Mesothelial cell of epicardium (in vitro differentiated cells): ENCODE data around the gene CSTPP1. TPM values are rescaled to one million over a fixed set of nuclear protein-coding genes. Genes with fewer than 3 reads are reported as not detected.

Source experiments
- DNase-seq, 2 experiments: peaks; one replicate each; pipeline ENCODE4 v3.0.0; 2021; ENCODE audit warnings: low spot score in 2 of 2; ENCODE audit not compliant: unreplicated experiment in 2 of 2
- H3K27ac Mint-ChIP-seq: 2 replicates; pipeline ENCODE4 v1.8.0; 2021; ENCODE audit warnings: mixed read lengths
- H3K27me3 Mint-ChIP-seq: 2 replicates; pipeline ENCODE4 v1.8.0; 2021; ENCODE audit warnings: low read depth, mixed read lengths
- H3K36me3 Mint-ChIP-seq: 2 replicates; pipeline ENCODE4 v1.8.0; 2021; ENCODE audit warnings: mixed read lengths
- H3K4me1 Mint-ChIP-seq: 2 replicates; pipeline ENCODE4 v1.8.0; 2021; ENCODE audit warnings: mixed read lengths
- H3K4me3 Mint-ChIP-seq: 2 replicates; pipeline ENCODE4 v1.8.0; 2021; ENCODE audit warnings: mild to moderate bottlenecking, moderate library complexity, mixed read lengths
- H3K9me3 Mint-ChIP-seq: 2 replicates; pipeline ENCODE4 v1.8.0; 2021; ENCODE audit warnings: mixed read lengths
- total RNA-seq: library from RNA; stranded (reverse); gene quantifications from 3 replicates; pipeline ENCODE4 v1.2.1, GENCODE V29; 2021
- TF ChIP-seq, protein P1 (sequence below): fragments of 200-600 bp; sonication (generic); IDR thresholded peaks from one replicate; pipeline ENCODE4 v1.5.0; 2021; ENCODE audit warnings: antibody characterized with exemption; ENCODE audit not compliant: unreplicated experiment

The CSTPP1 gene
- total RNA-seq, 1 donor from 2014 or later, result 44.0 TPM

DNA sequence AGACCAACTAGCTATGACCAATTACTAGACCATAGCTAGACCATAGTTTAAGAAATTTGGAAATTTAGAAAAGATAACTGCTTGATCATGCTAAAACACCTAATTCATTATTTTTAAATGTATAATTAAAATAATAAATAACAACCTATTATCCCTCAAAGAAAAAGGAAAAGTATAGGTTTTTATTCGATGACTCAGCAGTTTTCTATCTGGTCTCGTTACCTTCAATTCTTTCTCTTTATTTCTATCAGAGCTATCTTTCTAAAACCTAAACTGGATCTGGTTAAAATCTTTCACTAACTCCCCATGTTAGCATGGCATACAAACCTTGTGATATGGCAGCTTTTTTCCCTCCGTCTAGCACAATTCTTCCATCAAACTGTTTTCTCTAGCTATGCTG, 27.3 kb downstream of the CSTPP1 start:
- Mint-ChIP-seq H3K36me3 (peaks cover 40% of the 10 kb centered on the region), H3K4me3 (no peak overlapping the region), H3K27me3 (no peaks in the 10 kb centered on the region), H3K27ac (no peak overlapping the region), H3K9me3 (peaks cover 22% of the 10 kb centered on the region), H3K4me1 (no peaks in the 10 kb centered on the region)
- TF ChIP-seq, protein P1, sequence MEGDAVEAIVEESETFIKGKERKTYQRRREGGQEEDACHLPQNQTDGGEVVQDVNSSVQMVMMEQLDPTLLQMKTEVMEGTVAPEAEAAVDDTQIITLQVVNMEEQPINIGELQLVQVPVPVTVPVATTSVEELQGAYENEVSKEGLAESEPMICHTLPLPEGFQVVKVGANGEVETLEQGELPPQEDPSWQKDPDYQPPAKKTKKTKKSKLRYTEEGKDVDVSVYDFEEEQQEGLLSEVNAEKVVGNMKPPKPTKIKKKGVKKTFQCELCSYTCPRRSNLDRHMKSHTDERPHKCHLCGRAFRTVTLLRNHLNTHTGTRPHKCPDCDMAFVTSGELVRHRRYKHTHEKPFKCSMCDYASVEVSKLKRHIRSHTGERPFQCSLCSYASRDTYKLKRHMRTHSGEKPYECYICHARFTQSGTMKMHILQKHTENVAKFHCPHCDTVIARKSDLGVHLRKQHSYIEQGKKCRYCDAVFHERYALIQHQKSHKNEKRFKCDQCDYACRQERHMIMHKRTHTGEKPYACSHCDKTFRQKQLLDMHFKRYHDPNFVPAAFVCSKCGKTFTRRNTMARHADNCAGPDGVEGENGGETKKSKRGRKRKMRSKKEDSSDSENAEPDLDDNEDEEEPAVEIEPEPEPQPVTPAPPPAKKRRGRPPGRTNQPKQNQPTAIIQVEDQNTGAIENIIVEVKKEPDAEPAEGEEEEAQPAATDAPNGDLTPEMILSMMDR, result no peak
- no peak for DNase-seq

DNA sequence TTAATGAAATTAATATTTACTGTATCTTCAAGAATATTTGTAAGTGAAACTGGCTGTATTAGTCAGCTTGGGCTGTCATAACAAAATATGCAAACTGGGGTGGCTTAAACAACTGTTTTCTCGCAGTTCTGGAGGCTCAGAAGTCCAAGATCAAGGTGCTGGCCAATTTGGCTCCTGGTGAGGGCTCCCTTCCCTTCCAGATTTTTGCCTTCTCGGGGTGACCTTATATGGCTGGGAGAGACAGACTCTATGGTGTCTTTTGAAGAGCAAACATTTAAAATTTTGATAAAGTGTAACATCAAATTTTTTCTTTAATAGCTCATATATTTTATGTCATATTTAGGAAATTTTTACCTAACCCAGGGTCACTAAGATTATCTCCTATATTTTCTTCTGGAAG, 30.2 kb downstream of the CSTPP1 start:
- Mint-ChIP-seq H3K27ac (no peak overlapping the region), H3K27me3 (no peaks in the 10 kb centered on the region), H3K4me1 (no peaks in the 10 kb centered on the region), H3K36me3 (peaks cover 16% of the 10 kb centered on the region), H3K4me3 (no peak overlapping the region), H3K9me3 (peaks cover 5% of the 10 kb centered on the region)
- TF ChIP-seq, protein P1, result no peak
- no peak for DNase-seq

DNA sequence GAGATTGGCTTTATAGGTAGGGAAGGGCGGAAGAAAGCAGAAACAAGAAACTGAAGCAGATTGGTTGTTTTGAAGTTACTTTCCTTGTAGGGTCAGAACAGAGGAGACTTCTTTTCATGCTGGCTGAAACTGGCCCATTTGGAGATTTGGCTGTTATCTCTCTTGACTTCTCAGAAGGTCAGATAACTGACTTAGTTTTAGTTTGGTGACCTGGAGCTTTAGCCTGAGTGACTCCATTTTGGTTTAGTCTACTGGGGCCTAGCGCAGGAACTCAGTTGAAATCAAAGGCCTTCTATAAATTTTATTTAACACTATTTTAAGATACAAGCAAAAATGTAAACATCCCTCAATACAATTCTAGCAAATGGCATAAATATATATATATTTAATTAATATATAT, 31.4 kb downstream of the CSTPP1 start:
- no peak for DNase-seq
- H3K27ac Mint-ChIP-seq, result no peak overlapping the region
- H3K4me1 Mint-ChIP-seq, result no peaks in the 10 kb centered on the region
- H3K27me3 Mint-ChIP-seq, result no peaks in the 10 kb centered on the region
- peaks cover 4% of the 10 kb centered on the region for H3K9me3 Mint-ChIP-seq
- H3K36me3 Mint-ChIP-seq, result peaks cover 14% of the 10 kb centered on the region
- TF ChIP-seq, protein P1, result no peak
- H3K4me3 Mint-ChIP-seq, result no peak overlapping the region

DNA sequence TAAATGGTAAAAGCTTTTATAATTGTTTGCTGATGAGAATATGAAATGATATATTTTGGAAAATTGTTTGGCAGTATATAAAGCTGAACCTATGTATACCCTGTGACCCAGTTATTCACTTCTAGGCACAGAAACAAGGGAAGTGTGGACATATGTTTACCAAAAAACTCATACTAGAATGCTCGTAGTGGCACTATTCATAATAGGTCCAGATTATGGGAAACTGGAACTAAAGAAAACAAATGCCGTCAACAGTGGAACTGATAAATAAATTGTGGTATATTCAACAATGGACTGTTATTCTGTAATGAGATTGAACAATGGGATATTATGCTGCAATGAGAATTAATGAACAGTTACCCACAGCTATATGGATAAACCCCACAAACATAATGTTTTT, 32.8 kb downstream of the CSTPP1 start:
- no peak overlapping the region for H3K27ac Mint-ChIP-seq
- H3K36me3 Mint-ChIP-seq, result peaks cover 11% of the 10 kb centered on the region
- no peaks in the 10 kb centered on the region for H3K27me3 Mint-ChIP-seq
- no peaks in the 10 kb centered on the region for H3K4me1 Mint-ChIP-seq
- no peak overlapping the region for H3K4me3 Mint-ChIP-seq
- no peak for DNase-seq
- peaks cover 4% of the 10 kb centered on the region for H3K9me3 Mint-ChIP-seq
- TF ChIP-seq, protein P1, result no peak

DNA sequence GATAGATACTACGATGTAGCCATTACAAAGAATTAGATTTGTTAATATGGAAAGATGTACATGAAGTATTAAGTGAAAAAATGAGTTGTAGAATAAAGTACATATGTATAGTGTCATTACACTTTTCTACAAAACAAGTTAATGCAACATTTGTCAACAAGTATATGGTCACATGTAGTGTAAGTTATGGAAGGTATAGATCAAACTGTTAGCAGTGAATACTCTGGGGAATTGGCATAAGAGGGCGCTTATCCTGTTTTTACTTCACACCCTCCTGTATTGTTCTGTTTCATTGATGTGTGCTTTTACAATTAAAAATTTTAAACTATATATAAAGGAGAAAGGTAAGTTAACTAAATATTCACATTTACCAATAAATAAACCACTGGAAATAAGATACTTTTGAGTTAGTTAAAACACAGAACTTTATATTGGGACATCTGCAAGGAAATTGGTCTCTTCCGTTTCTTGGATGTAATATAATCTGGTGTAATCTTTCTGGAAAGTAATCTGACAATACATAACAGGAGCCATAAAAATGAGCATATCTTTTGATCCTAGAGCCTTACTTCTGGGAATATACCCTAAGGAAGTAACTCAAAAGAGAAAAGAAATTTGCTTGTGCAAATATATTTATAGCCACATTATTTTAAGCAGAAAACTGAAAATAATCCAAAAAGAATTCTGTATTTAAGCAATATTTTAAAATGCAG, 34.5 kb downstream of the CSTPP1 start:
- no peak for DNase-seq
- Mint-ChIP-seq H3K4me3 (no peak overlapping the region), H3K4me1 (no peaks in the 10 kb centered on the region), H3K9me3 (no peaks in the 10 kb centered on the region), H3K27ac (no peak overlapping the region), H3K27me3 (no peaks in the 10 kb centered on the region), H3K36me3 (peaks cover 2% of the 10 kb centered on the region)
- TF ChIP-seq, protein P1, result no peak
